SH-SY5Y (cell line): ENCODE data around the gene CCL7.

Experiments used
- GATA2 ChIP-seq: IDR thresholded peaks from 2 replicates; pipeline ENCODE4 v1.6.1; 2011; ENCODE audit warnings: mild to moderate bottlenecking, low read depth, low read length
- GATA3 ChIP-seq: IDR thresholded peaks from 2 replicates; pipeline ENCODE4 v1.6.1; 2011; ENCODE audit warnings: low read depth, mild to moderate bottlenecking, low read length, moderate library complexity

Gene CCL7

DNA sequence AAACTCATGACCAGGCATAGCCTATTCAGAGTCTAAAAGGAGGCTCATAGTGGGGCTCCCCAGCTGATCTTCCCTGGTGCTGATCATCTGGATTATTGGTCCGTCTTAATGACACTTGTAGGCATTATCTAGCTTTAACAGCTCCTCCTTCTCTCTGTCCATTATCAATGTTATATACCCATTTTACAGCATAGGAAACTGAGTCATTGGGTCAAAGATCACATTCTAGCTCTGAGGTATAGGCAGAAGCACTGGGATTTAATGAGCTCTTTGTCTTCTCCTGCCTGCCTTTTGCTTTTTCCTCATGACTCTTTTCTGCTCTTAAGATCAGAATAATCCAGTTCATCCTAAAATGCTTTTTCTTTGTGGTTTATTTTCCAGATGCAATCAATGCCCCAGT lies 14.2 kb upstream of the CCL7 start:
- no peak for TF ChIP-seq GATA2
- TF ChIP-seq GATA3: no peak

DNA sequence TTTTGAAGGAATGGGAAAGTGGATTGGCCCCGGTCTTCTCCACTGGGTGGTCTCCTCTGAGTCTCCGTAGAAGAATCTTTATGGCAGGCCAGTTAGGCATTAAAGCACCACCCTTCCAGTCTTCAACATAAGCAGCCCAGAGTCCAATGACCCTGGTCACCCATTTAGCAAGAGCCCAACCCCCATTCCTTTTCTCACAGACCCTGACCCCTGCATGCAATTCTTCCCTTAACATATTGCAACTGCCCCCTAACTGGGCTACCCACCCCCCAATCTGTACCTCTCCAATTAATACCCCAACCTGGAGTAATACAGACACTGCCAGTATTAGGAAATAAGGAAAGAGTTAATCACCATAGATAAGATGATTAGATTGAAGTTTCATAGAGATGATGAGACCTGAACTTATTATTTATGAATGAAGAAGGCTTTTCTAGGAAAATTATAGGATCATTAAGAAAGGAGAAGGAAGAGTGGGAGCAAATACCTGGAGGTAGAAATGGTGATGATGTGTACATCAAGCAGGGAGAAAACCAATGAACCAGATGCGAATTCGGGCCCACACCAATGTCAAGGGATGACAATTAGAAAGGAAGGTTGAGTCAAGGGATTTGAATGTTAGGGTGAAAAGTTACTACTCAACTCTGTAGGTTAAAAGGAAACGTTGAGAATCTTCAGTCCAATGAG lies 12.6 kb upstream of the CCL7 start:
- TF ChIP-seq GATA3 (no peak), GATA2 (no peak)

DNA sequence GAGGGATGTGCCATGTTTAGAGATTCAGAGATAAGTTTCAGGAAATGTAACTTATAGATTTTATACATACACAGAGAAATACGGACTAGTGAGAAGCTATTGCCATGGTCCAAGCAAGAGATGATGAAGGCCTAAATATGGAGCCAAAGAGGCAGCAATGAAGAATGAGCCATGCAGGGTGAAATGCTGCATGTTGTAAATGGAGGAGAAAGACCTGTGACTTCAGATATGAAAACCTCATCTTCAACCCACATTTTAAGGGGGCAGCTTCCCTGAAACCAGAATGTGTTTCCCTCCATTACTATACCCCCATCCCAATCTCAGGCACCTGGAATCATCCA lies 12.1 kb upstream of the CCL7 start:
- no peak for TF ChIP-seq GATA2
- no peak for TF ChIP-seq GATA3

DNA sequence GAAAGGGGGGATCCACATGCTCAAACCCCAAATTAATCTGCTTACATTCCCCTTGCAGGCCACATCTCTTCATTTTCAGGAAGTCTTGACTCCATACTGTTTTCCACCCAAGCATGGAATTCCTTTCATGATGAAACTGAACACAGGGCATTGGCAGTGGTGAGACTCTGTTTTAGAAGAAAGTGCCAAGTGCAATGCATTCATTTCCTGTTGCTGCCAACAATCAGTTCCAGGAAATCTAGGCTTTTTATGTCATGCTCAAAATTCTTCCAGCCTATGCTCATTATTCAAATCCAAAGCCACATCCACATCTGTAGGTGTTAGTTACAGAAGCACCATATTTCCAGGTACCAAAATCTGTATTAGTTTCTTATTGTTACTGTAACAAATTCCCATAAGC lies 10.9 kb upstream of the CCL7 start:
- no peak for TF ChIP-seq GATA2
- no peak for TF ChIP-seq GATA3

GRCh38 chr17:34260861-34261260 lies 9.2 kb upstream of the CCL7 start:
- no peak for TF ChIP-seq GATA3
- no peak for TF ChIP-seq GATA2

DNA sequence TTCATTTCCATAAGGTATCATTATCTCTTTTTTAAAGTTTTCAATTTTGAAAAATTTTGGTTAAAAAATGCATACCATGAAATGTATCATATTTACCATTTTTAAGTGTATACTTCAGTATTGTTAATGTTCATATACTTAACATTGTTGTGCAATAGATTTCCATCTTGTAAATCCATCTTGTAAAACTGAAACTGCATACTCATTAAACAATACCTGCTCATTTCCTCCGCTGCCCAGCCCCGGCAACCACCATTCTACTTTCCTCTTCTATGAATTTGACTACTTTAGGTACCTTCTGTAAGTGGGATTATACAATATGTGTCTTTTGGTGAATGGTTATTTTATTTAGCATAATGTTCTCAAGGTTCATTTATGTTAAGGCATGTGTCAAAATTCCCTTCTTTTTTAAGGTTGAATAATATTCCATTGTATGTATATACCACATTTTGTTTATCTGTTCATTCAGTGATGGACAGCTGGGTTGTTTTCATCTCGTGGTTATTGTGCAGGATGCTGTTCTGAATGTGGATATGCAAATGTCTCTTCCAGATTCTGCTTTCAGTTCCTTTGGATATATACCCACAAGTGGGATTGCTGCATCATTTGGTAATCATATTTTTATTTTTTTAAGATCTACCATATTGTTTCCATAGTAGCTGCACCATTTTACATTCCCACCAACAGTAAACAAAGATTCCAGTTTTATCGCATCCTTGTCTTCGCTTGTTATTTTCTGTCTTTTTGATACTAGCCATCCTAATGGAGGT lies 8.3 kb upstream of the CCL7 start:
- TF ChIP-seq GATA2 (no peak), GATA3 (no peak)

GRCh38 chr17:34265711-34266110 lies 4.3 kb upstream of the CCL7 start:
- TF ChIP-seq GATA2 (no peak), GATA3 (no peak)

DNA sequence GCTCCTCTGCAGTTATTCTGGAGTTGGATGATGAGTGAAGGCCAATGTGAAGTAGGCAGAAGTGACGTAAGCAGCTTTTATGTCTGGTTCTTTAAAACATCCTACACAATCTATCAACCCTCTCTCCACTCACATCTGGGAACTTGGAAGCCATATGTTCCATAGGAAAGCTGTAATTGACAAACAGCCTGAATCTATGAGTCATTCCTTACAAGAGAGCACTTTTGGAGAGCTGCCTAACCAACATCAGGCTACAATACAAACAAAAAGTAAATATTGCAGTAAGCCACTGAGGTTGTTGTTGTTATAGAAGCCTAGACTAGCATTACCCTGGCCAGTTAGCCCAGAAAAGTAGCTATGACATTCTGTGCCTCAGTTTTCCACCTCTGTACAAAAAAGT lies 5.9 kb downstream of the CCL7 start:
- TF ChIP-seq GATA2: no peak
- no peak for TF ChIP-seq GATA3

DNA sequence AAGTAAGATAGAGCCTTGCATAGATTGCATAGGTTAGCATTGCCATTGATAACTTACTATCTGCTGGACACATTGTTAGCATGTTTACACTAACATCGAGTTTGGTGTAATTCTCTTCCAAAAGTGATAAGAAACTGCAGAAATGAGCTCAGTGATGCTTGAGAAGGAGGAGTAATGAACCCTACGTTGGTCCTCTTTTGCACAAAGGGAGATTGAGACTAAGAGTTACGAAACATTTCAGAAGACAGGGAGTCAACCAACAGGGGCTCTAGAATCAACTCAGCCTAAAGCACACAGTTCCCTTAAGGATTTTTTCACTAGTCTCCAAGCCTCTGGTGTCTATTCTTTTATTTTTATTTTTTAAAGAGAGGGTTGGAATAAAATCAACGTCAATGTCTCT lies 6.8 kb downstream of the CCL7 start:
- TF ChIP-seq GATA2 (no peak), GATA3 (no peak)

GRCh38 chr17:34283571-34283970 lies 13.6 kb downstream of the CCL7 start:
- TF ChIP-seq GATA3: no peak
- no peak for TF ChIP-seq GATA2

GRCh38 chr17:34285286-34285792 lies 15.3 kb downstream of the CCL7 start, which contains the start of gene CCL11:
CCL11 (plus strand) TSS chr17:34285742; CDS start chr17:34285809, 67 bp downstream.
- TF ChIP-seq GATA2 (no peak), GATA3 (no peak)

- TF ChIP-seq GATA3 (no peak), GATA2 (no peak)
These were observed 17.9 kb downstream of the CCL7 start for GRCh38 chr17:34287875-34288274.

- no peak for TF ChIP-seq GATA2
- no peak for TF ChIP-seq GATA3
These were observed 20.6 kb downstream of the CCL7 start for GRCh38 chr17:34290586-34290985.

DNA sequence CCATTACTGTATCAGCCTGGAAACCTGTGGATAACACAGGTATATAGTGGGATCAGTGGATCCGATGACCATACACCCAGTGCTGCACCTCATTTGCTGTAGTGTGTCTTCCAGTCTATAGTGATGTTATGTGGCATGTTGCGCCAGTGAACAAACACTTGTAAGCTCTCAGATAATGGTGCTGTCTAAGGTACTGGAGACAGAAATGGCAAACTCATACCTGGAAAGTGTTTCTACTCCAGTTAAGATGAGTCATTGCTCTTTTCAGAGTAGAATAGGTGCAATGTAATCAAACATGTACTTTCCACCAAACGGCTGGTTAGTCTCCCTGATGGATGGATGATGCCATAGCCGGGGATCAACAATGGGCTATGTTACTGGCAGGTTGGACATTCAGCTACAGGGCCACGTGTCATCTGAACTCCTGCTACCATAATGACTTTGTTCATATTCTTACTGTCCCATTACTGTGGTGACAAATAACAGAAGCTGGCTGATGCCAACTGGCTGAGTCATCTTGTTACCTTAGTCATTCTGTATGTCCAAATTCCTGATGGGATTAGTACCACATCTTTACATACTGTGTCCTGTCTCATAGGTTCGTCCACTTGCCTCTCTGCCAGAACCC lies 21.8 kb downstream of the CCL7 start:
- TF ChIP-seq GATA3 (no peak), GATA2 (no peak)
